SK-N-SH (cell line): Measurements from ENCODE around the gene PIH1D1.

Experiments
- CTCF ChIP-seq: fragments of 200-600 bp; sonication (generic); IDR thresholded peaks from 2 replicates; pipeline ENCODE4 v1.6.1; 2017; ENCODE audit warnings: antibody characterized with exemption, mild to moderate bottlenecking, moderate library complexity
- GABPA ChIP-seq: IDR thresholded peaks from 2 replicates; pipeline ENCODE4 v1.4.0; 2012; ENCODE audit warnings: low read depth, mild to moderate bottlenecking
- JUND ChIP-seq: IDR thresholded peaks from 2 replicates; pipeline ENCODE4 v1.4.0; 2012
- MAX ChIP-seq: IDR thresholded peaks from 2 replicates; pipeline ENCODE4 v1.4.0; 2012; ENCODE audit warnings: low read depth
- MEF2A ChIP-seq: IDR thresholded peaks from 2 replicates; pipeline ENCODE4 v1.4.0; 2012; ENCODE audit warnings: low read depth, borderline replicate concordance
- MXI1 ChIP-seq: IDR thresholded peaks from 2 replicates; pipeline ENCODE4 v1.6.1; 2012; ENCODE audit warnings: mild to moderate bottlenecking, low read depth, low read length, improper control_type of control experiment
- NFIC ChIP-seq: IDR thresholded peaks from 2 replicates; pipeline ENCODE4 v1.4.0; 2012; ENCODE audit warnings: borderline replicate concordance
- YY1 ChIP-seq: IDR thresholded peaks from 2 replicates; pipeline ENCODE4 v1.4.0; 2012; ENCODE audit warnings: low read depth, mild to moderate bottlenecking

GRCh38 chr19:49486232-49486631 lies 34.6 kb upstream of the PIH1D1 start:
- TF ChIP-seq CTCF (no peak), MEF2A (no peak), YY1 (no peak), MAX (no peak), JUND (no peak), GABPA (no peak), NFIC (no peak), MXI1 (no peak)
